HG03064 (cell line): ENCODE measurements around the gene CCDC33.

Source experiments
- ATAC-seq: cut with Tn5 transposase; IDR thresholded peaks from one replicate; pipeline ENCODE4 v1.9.1; 2021; ENCODE audit warnings: low read depth; ENCODE audit not compliant: unreplicated experiment

CCDC33 gene

GRCh38 chr15:74305687-74306086 is 69.6 kb downstream of the CCDC33 start:
- no peak for ATAC-seq

GRCh38 chr15:74306781-74307217 is 70.7 kb downstream of the CCDC33 start:
- no peak for ATAC-seq

GRCh38 chr15:74307827-74308811 is 72.0 kb downstream of the CCDC33 start:
- ATAC-seq, result no peak

GRCh38 chr15:74311734-74312444 is 75.8 kb downstream of the CCDC33 start:
- no peak for ATAC-seq

GRCh38 chr15:74312445-74313007 is 76.4 kb downstream of the CCDC33 start:
- no peak for ATAC-seq

- ATAC-seq, result no peak
Observed at GRCh38 chr15:74313889-74314288, 77.8 kb downstream of the CCDC33 start.

- no peak for ATAC-seq
Observed at GRCh38 chr15:74314795-74315438, 78.8 kb downstream of the CCDC33 start.

- ATAC-seq, result no peak
Observed at GRCh38 chr15:74315626-74316025, 79.5 kb downstream of the CCDC33 start.

- ATAC-seq, result no peak
Observed at GRCh38 chr15:74316141-74316540, 80.0 kb downstream of the CCDC33 start.

- no peak for ATAC-seq
Observed at GRCh38 chr15:74317820-74318375, 81.8 kb downstream of the CCDC33 start.

- no peak for ATAC-seq
Observed at GRCh38 chr15:74318376-74319137, 82.4 kb downstream of the CCDC33 start.

- no peak for ATAC-seq
Observed at GRCh38 chr15:74319138-74319460, 83.0 kb downstream of the CCDC33 start.

- no peak for ATAC-seq
Observed at GRCh38 chr15:74319596-74320351, 83.6 kb downstream of the CCDC33 start.

GRCh38 chr15:74320352-74321247 is 84.5 kb downstream of the CCDC33 start:
- ATAC-seq, result no peak

GRCh38 chr15:74322558-74323180 is 86.5 kb downstream of the CCDC33 start:
- ATAC-seq, result no peak

- no peak for ATAC-seq
Observed at GRCh38 chr15:74324714-74325113, 88.6 kb downstream of the CCDC33 start.

GRCh38 chr15:74326746-74327145 is 90.6 kb downstream of the CCDC33 start:
- ATAC-seq, result no peak

GRCh38 chr15:74327756-74328155 is 91.6 kb downstream of the CCDC33 start:
- ATAC-seq, result no peak
